ENCODE measurements around the gene DNAJB1.

DNA sequence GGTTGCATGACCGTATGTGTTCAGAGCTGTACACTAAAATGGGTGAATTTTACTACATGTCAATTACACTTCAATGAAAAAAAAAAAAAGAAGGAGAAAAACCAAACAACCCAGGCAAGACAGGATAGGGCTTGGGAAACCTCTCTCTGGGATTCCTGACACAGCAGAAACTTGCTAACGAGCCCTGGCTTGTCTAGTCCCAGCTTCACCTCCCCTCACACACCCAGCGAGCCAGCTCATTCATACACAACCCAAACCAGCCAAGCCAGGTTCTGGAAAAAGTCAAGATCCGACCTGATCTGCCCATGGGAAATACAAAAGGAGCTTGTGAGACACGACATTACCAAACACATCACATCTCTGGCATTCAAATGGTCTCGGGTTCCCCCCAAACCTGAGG lies 7.5 kb upstream of the DNAJB1 start:
- TF ChIP-seq, protein P1, sequence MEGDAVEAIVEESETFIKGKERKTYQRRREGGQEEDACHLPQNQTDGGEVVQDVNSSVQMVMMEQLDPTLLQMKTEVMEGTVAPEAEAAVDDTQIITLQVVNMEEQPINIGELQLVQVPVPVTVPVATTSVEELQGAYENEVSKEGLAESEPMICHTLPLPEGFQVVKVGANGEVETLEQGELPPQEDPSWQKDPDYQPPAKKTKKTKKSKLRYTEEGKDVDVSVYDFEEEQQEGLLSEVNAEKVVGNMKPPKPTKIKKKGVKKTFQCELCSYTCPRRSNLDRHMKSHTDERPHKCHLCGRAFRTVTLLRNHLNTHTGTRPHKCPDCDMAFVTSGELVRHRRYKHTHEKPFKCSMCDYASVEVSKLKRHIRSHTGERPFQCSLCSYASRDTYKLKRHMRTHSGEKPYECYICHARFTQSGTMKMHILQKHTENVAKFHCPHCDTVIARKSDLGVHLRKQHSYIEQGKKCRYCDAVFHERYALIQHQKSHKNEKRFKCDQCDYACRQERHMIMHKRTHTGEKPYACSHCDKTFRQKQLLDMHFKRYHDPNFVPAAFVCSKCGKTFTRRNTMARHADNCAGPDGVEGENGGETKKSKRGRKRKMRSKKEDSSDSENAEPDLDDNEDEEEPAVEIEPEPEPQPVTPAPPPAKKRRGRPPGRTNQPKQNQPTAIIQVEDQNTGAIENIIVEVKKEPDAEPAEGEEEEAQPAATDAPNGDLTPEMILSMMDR (conservative IDR thresholded peaks at IDR 0.05; ENCODE audit: low read depth, low read length), result no peak
- no peak for TF ChIP-seq EZH2 (IDR thresholded peaks at IDR 0.05; ENCODE audit: borderline replicate concordance, low read depth, low read length, poor library complexity, severe bottlenecking)

Data from A673 (cell line).